ENCODE results near the gene FSTL4. TPM values are rescaled to one million over a fixed set of nuclear protein-coding genes. Genes with fewer than 3 reads are reported as not detected.

The FSTL4 gene
- total and polyA plus RNA-seq, 4 donors: 0.08 to 1.4 (median 0.31) TPM

DNA sequence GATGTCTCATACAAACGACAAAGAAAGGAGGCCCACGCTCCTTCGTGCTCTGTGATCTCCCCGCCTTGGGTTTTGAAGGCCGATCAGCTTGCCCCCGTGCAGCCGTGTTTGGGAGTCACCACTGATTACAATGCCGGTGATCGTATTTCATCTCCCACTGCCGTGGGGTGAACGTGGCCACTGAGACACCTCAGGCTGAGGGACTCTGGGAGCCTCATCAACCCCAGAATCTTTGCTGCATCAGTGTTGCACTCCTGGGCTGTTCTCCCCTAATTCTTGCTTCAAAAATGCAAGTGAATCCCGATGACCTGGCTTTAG is 366.3 kb downstream of the FSTL4 start:
- Histone ChIP-seq H3K9me3 (ENCODE audit: control insufficient read depth in 4 of 4, insufficient read depth in 3 of 4, low read length in 3 of 4) (no peaks in the 10 kb centered on the region), H3K36me3 (ENCODE audit: control insufficient read depth in 4 of 4, insufficient read depth in 4 of 4, low read length in 4 of 4) (no peaks in the 10 kb centered on the region), H3K27ac (ENCODE audit: low read depth in 1 of 2, low read length in 1 of 2) (no peak overlapping the region), H3K27me3 (ENCODE audit: control insufficient read depth in 3 of 3, insufficient read depth in 3 of 3, low read length in 2 of 3) (no peaks in the 10 kb centered on the region), H3K4me1 (ENCODE audit: control insufficient read depth in 5 of 5, insufficient read depth in 5 of 5, low read length in 5 of 5) (peaks cover 0 to 14% (median 0%) of the 10 kb centered on the region in 5 donors), H3K4me3 (no peak overlapping the region), H3K9ac (ENCODE audit: insufficient read depth in 1 of 2, low read length in 2 of 2) (no peak overlapping the region)
- TF ChIP-seq, protein P1, sequence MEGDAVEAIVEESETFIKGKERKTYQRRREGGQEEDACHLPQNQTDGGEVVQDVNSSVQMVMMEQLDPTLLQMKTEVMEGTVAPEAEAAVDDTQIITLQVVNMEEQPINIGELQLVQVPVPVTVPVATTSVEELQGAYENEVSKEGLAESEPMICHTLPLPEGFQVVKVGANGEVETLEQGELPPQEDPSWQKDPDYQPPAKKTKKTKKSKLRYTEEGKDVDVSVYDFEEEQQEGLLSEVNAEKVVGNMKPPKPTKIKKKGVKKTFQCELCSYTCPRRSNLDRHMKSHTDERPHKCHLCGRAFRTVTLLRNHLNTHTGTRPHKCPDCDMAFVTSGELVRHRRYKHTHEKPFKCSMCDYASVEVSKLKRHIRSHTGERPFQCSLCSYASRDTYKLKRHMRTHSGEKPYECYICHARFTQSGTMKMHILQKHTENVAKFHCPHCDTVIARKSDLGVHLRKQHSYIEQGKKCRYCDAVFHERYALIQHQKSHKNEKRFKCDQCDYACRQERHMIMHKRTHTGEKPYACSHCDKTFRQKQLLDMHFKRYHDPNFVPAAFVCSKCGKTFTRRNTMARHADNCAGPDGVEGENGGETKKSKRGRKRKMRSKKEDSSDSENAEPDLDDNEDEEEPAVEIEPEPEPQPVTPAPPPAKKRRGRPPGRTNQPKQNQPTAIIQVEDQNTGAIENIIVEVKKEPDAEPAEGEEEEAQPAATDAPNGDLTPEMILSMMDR (IDR thresholded peaks at IDR 0.05; ENCODE audit: control extremely low read depth, extremely low read depth): no peak
- ATAC-seq (ENCODE audit: insufficient read depth, low FRiP score) (no peak), DNase-seq (no peak)
- WGBS, 2 donors: 82 to 86% methylated on average over 12 of the region's 12 CpGs

DNA sequence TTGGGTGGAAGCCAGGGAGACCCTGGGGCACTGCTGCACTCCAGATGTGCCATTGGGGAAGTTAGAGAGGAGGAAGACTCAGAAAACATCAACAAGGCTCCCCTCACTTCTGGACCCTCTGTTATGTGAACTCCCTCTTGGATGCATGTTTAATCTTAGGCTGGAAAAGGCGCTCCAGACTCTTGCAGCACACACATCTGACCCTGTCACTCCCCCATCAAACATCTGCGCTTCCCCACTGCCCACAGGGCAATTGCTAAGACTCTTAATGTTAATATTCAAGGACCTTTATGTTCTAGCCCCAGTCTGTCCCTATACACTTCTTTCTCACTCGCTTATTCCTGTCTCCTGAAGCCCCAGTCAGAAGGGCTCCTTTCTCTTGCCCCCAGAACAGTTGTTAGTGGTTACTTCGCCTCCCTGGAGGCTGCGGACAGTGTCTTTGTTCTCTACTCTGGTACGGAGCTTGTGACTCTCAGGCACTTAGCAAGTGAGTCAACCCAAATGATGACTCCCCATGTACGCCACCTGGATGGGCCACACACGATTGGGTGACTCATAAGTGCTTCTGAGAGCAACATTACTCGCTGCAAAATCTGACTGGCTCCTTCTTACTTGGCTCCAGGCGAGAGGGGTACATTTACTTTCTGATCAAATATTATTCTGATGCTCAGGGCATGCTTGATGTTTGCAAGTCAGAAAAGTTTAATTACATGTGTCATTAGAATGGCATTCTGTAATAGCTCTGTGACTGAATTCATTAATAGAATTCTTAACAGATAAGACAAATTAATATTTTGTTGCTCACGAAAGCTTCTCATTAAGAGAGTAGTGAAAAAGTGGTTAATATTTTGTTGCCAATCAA is 366.9 kb downstream of the FSTL4 start:
- DNase-seq: no peak
- no peak for ATAC-seq (ENCODE audit: insufficient read depth, low FRiP score)
- no peak overlapping the region for H3K4me3 ChIP-seq
- H3K9ac ChIP-seq (ENCODE audit: insufficient read depth in 1 of 2, low read length in 2 of 2): no peak overlapping the region
- H3K9me3 ChIP-seq (ENCODE audit: control insufficient read depth in 4 of 4, insufficient read depth in 3 of 4, low read length in 3 of 4): no peaks in the 10 kb centered on the region
- WGBS, 2 donors: 76 to 82% methylated on average over 11 of the region's 11 CpGs
- no peaks in the 10 kb centered on the region for H3K36me3 ChIP-seq (ENCODE audit: control insufficient read depth in 4 of 4, insufficient read depth in 4 of 4, low read length in 4 of 4)
- no peak overlapping the region for H3K27ac ChIP-seq (ENCODE audit: low read depth in 1 of 2, low read length in 1 of 2)
- TF ChIP-seq, protein P1 (IDR thresholded peaks at IDR 0.05; ENCODE audit: control extremely low read depth, extremely low read depth): no peak
- no peaks in the 10 kb centered on the region for H3K27me3 ChIP-seq (ENCODE audit: control insufficient read depth in 3 of 3, insufficient read depth in 3 of 3, low read length in 2 of 3)
- H3K4me1 ChIP-seq (ENCODE audit: control insufficient read depth in 5 of 5, insufficient read depth in 5 of 5, low read length in 5 of 5): peaks cover 0 to 16% (median 0%) of the 10 kb centered on the region in 5 donors

DNA sequence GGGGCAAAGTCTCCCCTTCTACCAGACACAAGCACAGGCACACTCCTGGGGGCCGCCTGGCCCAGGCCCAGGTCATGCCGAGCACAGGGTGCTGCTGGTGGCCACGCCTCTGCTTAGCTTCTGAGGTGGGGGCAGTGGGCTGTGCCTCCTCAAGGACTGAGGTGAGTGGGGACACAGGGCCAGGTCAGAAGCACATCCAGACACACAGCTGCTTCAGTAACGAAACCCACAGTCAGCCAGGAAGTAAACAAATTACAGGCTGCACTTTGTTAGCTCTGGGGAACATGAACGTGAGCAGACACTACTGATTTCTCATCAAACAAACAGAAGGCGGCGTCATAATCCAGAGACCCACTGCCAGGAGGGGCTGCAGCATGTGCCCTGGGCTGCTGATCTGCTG is 368.1 kb downstream of the FSTL4 start:
- H3K9me3 ChIP-seq (ENCODE audit: control insufficient read depth in 4 of 4, insufficient read depth in 3 of 4, low read length in 3 of 4): no peaks in the 10 kb centered on the region
- TF ChIP-seq, protein P1 (IDR thresholded peaks at IDR 0.05; ENCODE audit: control extremely low read depth, extremely low read depth): no peak
- no peak overlapping the region for H3K9ac ChIP-seq (ENCODE audit: insufficient read depth in 1 of 2, low read length in 2 of 2)
- peaks cover 0 to 17% (median 0%) of the 10 kb centered on the region in 5 donors for H3K4me1 ChIP-seq (ENCODE audit: control insufficient read depth in 5 of 5, insufficient read depth in 5 of 5, low read length in 5 of 5)
- H3K4me3 ChIP-seq: no peak overlapping the region
- 55 to 61% methylated on average over 7 of the region's 7 CpGs for WGBS, 2 donors
- DNase-seq (no peak), ATAC-seq (ENCODE audit: insufficient read depth, low FRiP score) (no peak)
- H3K27ac ChIP-seq (ENCODE audit: low read depth in 1 of 2, low read length in 1 of 2): no peak overlapping the region
- H3K36me3 ChIP-seq (ENCODE audit: control insufficient read depth in 4 of 4, insufficient read depth in 4 of 4, low read length in 4 of 4): no peaks in the 10 kb centered on the region
- H3K27me3 ChIP-seq (ENCODE audit: control insufficient read depth in 3 of 3, insufficient read depth in 3 of 3, low read length in 2 of 3): no peaks in the 10 kb centered on the region
